ENCODE data around the gene AGPAT4. TPM values are rescaled to one million over a fixed set of nuclear protein-coding genes. Genes with fewer than 3 reads are reported as not detected.
"Not testable (repeated sequence)": the region's sequence is repeated elsewhere in the genome, so short reads cannot be mapped to it uniquely, and the experiment has no call there.

AGPAT4 gene
- total RNA-seq, 1 experiment from 2014 or later: 5.8 TPM

GRCh38 chr6:161178155-161178554 lies 95.7 kb downstream of the AGPAT4 start:
- not testable (repeated sequence) for DNase-seq, H3K4me3 ChIP-seq, H3K9me3 ChIP-seq, H3K36me3 ChIP-seq, H3K27me3 ChIP-seq

- not testable (repeated sequence) for H3K9me3 ChIP-seq, H3K4me3 ChIP-seq, H3K36me3 ChIP-seq, DNase-seq, H3K27me3 ChIP-seq
Measured at GRCh38 chr6:161176428-161176827, 97.4 kb downstream of the AGPAT4 start.

GRCh38 chr6:161172769-161173168 lies 101.1 kb downstream of the AGPAT4 start:
- not testable (repeated sequence) for H3K36me3 ChIP-seq, H3K27me3 ChIP-seq, DNase-seq, H3K4me3 ChIP-seq, H3K9me3 ChIP-seq

GRCh38 chr6:161171207-161171606 lies 102.7 kb downstream of the AGPAT4 start:
- no peak for DNase-seq
- Histone ChIP-seq H3K27me3 (no peaks in the 10 kb centered on the region), H3K36me3 (no peaks in the 10 kb centered on the region), H3K4me3 (no peak overlapping the region), H3K9me3 (no peaks in the 10 kb centered on the region; the same call in none of the 2 replicates)

GRCh38 chr6:161169696-161170095 lies 104.2 kb downstream of the AGPAT4 start:
- no peak overlapping the region for H3K4me3 ChIP-seq
- H3K36me3 ChIP-seq: no peaks in the 10 kb centered on the region; the same call in 1 of the 2 replicates
- no peaks in the 10 kb centered on the region for H3K9me3 ChIP-seq
- DNase-seq: no peak
- no peaks in the 10 kb centered on the region for H3K27me3 ChIP-seq

GRCh38 chr6:161169035-161169434 lies 104.8 kb downstream of the AGPAT4 start:
- no peak overlapping the region for H3K4me3 ChIP-seq
- no peak for DNase-seq
- no peaks in the 10 kb centered on the region for H3K9me3 ChIP-seq
- no peaks in the 10 kb centered on the region for H3K27me3 ChIP-seq
- H3K36me3 ChIP-seq: no peaks in the 10 kb centered on the region; the same call in 1 of the 2 replicates

- H3K27me3 ChIP-seq: no peaks in the 10 kb centered on the region
- no peaks in the 10 kb centered on the region for H3K9me3 ChIP-seq
- peak; percentile 94 for DNase-seq
- H3K36me3 ChIP-seq: no peaks in the 10 kb centered on the region; the same call in 1 of the 2 replicates
- H3K4me3 ChIP-seq: no peak overlapping the region
Measured at GRCh38 chr6:161168281-161168891, 105.5 kb downstream of the AGPAT4 start.

GRCh38 chr6:161166677-161167076 lies 107.2 kb downstream of the AGPAT4 start:
- no peaks in the 10 kb centered on the region for H3K27me3 ChIP-seq
- no peaks in the 10 kb centered on the region; the same call in 1 of the 2 replicates for H3K36me3 ChIP-seq
- no peak overlapping the region for H3K4me3 ChIP-seq
- DNase-seq: no peak
- no peaks in the 10 kb centered on the region for H3K9me3 ChIP-seq

- H3K27me3 ChIP-seq: no peaks in the 10 kb centered on the region
- H3K9me3 ChIP-seq: no peaks in the 10 kb centered on the region
- H3K36me3 ChIP-seq: no peaks in the 10 kb centered on the region; the same call in 1 of the 2 replicates
- DNase-seq: no peak
- H3K4me3 ChIP-seq: no peak overlapping the region
Measured at GRCh38 chr6:161166176-161166575, 107.7 kb downstream of the AGPAT4 start.

GRCh38 chr6:161164182-161164625 lies 109.7 kb downstream of the AGPAT4 start:
- no peaks in the 10 kb centered on the region for H3K27me3 ChIP-seq
- no peaks in the 10 kb centered on the region for H3K9me3 ChIP-seq
- no peak for DNase-seq
- no peaks in the 10 kb centered on the region; the same call in 1 of the 2 replicates for H3K36me3 ChIP-seq
- no peak overlapping the region for H3K4me3 ChIP-seq

- H3K9me3 ChIP-seq: no peaks in the 10 kb centered on the region
- DNase-seq: no peak
- H3K4me3 ChIP-seq: no peak overlapping the region
- H3K36me3 ChIP-seq: no peaks in the 10 kb centered on the region; the same call in 1 of the 2 replicates
- H3K27me3 ChIP-seq: no peaks in the 10 kb centered on the region
Measured at GRCh38 chr6:161163466-161164181, 110.2 kb downstream of the AGPAT4 start.

- DNase-seq: no peak
- H3K9me3 ChIP-seq: no peaks in the 10 kb centered on the region
- H3K36me3 ChIP-seq: no peaks in the 10 kb centered on the region; the same call in 1 of the 2 replicates
- no peaks in the 10 kb centered on the region for H3K27me3 ChIP-seq
- H3K4me3 ChIP-seq: no peak overlapping the region
Measured at GRCh38 chr6:161162722-161163121, 111.1 kb downstream of the AGPAT4 start.

- Histone ChIP-seq H3K36me3 (no peaks in the 10 kb centered on the region; the same call in 1 of the 2 replicates), H3K9me3 (no peaks in the 10 kb centered on the region), H3K27me3 (no peaks in the 10 kb centered on the region), H3K4me3 (no peak overlapping the region)
- peak; percentile 82 for DNase-seq
Measured at GRCh38 chr6:161161889-161162624, 111.8 kb downstream of the AGPAT4 start.

- no peaks in the 10 kb centered on the region for H3K9me3 ChIP-seq
- H3K36me3 ChIP-seq: no peaks in the 10 kb centered on the region; the same call in 1 of the 2 replicates
- H3K27me3 ChIP-seq: no peaks in the 10 kb centered on the region
- DNase-seq: no peak
- H3K4me3 ChIP-seq: no peak overlapping the region
Measured at GRCh38 chr6:161161121-161161520, 112.7 kb downstream of the AGPAT4 start.

GRCh38 chr6:161154796-161155335 lies 119.0 kb downstream of the AGPAT4 start:
- no peaks in the 10 kb centered on the region for H3K27me3 ChIP-seq
- H3K4me3 ChIP-seq: no peak overlapping the region
- H3K36me3 ChIP-seq: no peaks in the 10 kb centered on the region
- H3K9me3 ChIP-seq: no peaks in the 10 kb centered on the region
- no peak for DNase-seq

- no peak for DNase-seq
- no peaks in the 10 kb centered on the region for H3K27me3 ChIP-seq
- no peak overlapping the region for H3K4me3 ChIP-seq
- H3K36me3 ChIP-seq: no peaks in the 10 kb centered on the region
- no peaks in the 10 kb centered on the region for H3K9me3 ChIP-seq
Measured at GRCh38 chr6:161153725-161154124, 120.1 kb downstream of the AGPAT4 start.

Measured in MG63 (cell line).